Body of pancreas (tissue), 4 donors: ENCODE results near the gene CEP44. TPM values are rescaled to one million over a fixed set of nuclear protein-coding genes. Genes with fewer than 3 reads are reported as not detected.

Source experiments
- ATAC-seq: fragments of 150-250 bp; one replicate; pipeline ENCODE4 v1.9.1; 2016
- DNase-seq, 4 donors: peaks; one replicate each; pipeline ENCODE4 v3.0.0-alpha.2; 2019
- H3K27ac ChIP-seq, 4 donors: fragments of 200-600 bp; sonication (generic); 1 replicate in 3 of 4; 2 replicates in 1 of 4; pipeline versions ENCODE4 v1.5.1 to v1.6.1; 2016 to 2019; ENCODE audit warnings: mild to moderate bottlenecking in 1 of 4, mixed read lengths in 1 of 4, moderate library complexity in 1 of 4
- H3K27me3 ChIP-seq, 2 donors: fragments of 200-600 bp; sonication (generic); one replicate each; pipeline ENCODE4 v1.6.0; 2016; ENCODE audit warnings: mild to moderate bottlenecking in 1 of 2
- H3K36me3 ChIP-seq, 2 donors: fragments of 200-600 bp; sonication (generic); replicated peaks in 1 of 2; 2 replicates each; pipeline ENCODE4 v1.5.1; 2016; ENCODE audit warnings: low read depth in 2 of 2; ENCODE audit not compliant: insufficient read depth in 1 of 2
- H3K4me1 ChIP-seq: fragments of 200-600 bp; sonication (generic); one replicate; pipeline ENCODE4 v1.6.0; 2016
- H3K4me3 ChIP-seq, 2 donors: fragments of 200-600 bp; sonication (generic); 1 replicate in 1 of 2; 2 replicates in 1 of 2; pipeline ENCODE4 v1.5.1; 2016 to 2019
- H3K9me3 ChIP-seq, 3 donors: fragments of 200-600 bp; sonication (generic); 1 replicate in 2 of 3; 2 replicates in 1 of 3; pipeline ENCODE4 v1.5.1; 2016
- POLR2A ChIP-seq, 3 donors: fragments of 450-650 bp; IDR thresholded peaks; one replicate each; pipeline ENCODE4 v1.6.1; 2016; ENCODE audit warnings: antibody characterized with exemption in 3 of 3, mild to moderate bottlenecking in 2 of 3
- WGBS, 2 donors: methylation state at CpG; one replicate each; pipeline ENCODE4 v1.1.5; 2017; 5-methylcytosine and 5-hydroxymethylcytosine counted together
- intact Hi-C: fragments of 100-400 bp; cut with DNase I; formaldehyde crosslinking; loops from one replicate; pipeline ENCODE4 v1.15.1; 2023
- total RNA-seq, 2 donors: library from RNA; depleted of rRNA; stranded (reverse); fragments of >200 nt; gene quantifications; one replicate each; pipeline ENCODE4 v1.1.0, GENCODE V29; 2016
- TF ChIP-seq, protein P1 (sequence below), 7 experiments: fragments of 450-650 bp in 4 of 7; fragments of 200-600 bp in 3 of 7; sonication (generic) in 3 of 7; IDR thresholded peaks; one replicate each; pipeline ENCODE4 v1.5.1; 2016 to 2019; ENCODE audit warnings: antibody characterized with exemption in 7 of 7

Gene CEP44
- total RNA-seq, 2 donors from 2014 or later, result 13.2 to 27.5 TPM

DNA sequence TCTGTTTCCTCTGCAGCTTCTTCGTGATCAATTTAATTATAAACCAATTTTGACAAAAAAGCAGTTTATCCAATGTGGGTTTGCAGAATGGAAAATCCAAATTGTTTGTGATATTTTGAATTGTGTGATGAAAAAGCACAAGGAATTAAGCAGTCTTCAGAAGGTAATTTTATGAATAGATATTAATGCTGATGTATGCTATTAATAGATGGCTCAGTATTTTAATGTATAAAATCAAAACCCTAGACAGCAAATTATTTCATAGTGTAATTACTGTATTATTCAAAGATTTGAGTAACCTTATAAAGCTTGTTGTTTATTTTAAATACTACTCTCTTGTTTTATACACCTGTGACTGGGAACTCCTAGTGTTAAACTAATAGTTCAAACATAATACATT lies 20.0 kb downstream of the CEP44 start:
- no peak overlapping the region for H3K27ac ChIP-seq
- ATAC-seq (no peak), DNase-seq (no peak)
- H3K27me3 ChIP-seq, result no peaks in the 10 kb centered on the region
- H3K4me1 ChIP-seq, result no peaks in the 10 kb centered on the region
- peaks cover 0 to 2% of the 10 kb centered on the region in 2 donors for H3K36me3 ChIP-seq
- WGBS, 2 donors, result 97 to 100% methylated on average over 1 of the region's 1 CpG
- intact Hi-C loops, result no loop called here
- H3K9me3 ChIP-seq, result no peaks in the 10 kb centered on the region
- H3K4me3 ChIP-seq, result no peak overlapping the region
- TF ChIP-seq, protein P1, sequence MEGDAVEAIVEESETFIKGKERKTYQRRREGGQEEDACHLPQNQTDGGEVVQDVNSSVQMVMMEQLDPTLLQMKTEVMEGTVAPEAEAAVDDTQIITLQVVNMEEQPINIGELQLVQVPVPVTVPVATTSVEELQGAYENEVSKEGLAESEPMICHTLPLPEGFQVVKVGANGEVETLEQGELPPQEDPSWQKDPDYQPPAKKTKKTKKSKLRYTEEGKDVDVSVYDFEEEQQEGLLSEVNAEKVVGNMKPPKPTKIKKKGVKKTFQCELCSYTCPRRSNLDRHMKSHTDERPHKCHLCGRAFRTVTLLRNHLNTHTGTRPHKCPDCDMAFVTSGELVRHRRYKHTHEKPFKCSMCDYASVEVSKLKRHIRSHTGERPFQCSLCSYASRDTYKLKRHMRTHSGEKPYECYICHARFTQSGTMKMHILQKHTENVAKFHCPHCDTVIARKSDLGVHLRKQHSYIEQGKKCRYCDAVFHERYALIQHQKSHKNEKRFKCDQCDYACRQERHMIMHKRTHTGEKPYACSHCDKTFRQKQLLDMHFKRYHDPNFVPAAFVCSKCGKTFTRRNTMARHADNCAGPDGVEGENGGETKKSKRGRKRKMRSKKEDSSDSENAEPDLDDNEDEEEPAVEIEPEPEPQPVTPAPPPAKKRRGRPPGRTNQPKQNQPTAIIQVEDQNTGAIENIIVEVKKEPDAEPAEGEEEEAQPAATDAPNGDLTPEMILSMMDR (IDR thresholded peaks at IDR 0.05), result no peak
- TF ChIP-seq POLR2A (IDR thresholded peaks at IDR 0.05), result no peak

DNA sequence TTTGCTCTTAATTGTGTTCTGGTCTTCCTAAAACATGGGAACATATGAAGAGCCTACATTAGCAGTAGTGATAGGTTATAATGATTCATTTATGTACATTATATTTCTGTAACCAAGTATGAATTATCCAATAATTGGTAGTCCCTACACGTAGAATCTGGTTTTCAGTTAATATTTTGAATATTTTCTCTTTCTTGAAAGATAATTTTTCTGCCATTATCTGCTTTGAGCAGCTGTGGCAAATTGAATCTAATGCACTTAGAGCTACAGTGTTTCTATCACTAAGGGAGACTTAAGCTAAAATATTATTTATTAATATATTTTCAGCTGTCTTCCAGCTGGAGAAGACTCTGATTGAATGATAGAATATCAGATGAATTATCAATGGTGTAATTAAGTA lies 21.0 kb downstream of the CEP44 start:
- Histone ChIP-seq H3K27ac (no peak overlapping the region), H3K27me3 (no peaks in the 10 kb centered on the region), H3K9me3 (no peaks in the 10 kb centered on the region), H3K4me1 (no peaks in the 10 kb centered on the region), H3K4me3 (no peak overlapping the region), H3K36me3 (peaks cover 0 to 2% of the 10 kb centered on the region in 2 donors)
- 91 to 98% methylated on average over 1 of the region's 1 CpG for WGBS, 2 donors
- intact Hi-C loops, result no loop called here
- TF ChIP-seq POLR2A (IDR thresholded peaks at IDR 0.05), result no peak
- TF ChIP-seq, protein P1 (IDR thresholded peaks at IDR 0.05), result no peak
- DNase-seq (no peak), ATAC-seq (no peak)

DNA sequence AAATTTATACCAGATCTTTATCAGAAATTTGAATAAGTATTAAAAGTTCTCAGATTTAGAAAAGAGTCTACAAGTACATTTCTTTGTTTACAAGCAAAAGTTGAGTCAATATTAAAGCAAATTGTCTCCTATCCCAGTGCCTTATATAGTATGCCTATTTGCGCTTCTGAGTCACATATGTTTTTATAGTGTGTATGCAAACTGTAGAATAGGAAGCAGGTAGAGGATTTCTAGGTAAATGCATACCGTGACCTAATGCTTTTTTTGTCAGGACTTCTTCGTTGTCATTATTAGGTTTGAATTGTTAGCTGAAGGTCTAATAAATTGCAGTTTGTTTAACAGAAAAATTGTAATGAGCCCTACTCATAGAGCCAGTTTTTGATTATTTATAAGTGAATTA lies 22.2 kb downstream of the CEP44 start:
- Histone ChIP-seq H3K9me3 (no peaks in the 10 kb centered on the region), H3K36me3 (no peaks in the 10 kb centered on the region), H3K27ac (no peak overlapping the region), H3K4me3 (no peak overlapping the region), H3K27me3 (no peaks in the 10 kb centered on the region), H3K4me1 (no peaks in the 10 kb centered on the region)
- TF ChIP-seq, protein P1 (IDR thresholded peaks at IDR 0.05), result no peak
- TF ChIP-seq POLR2A (IDR thresholded peaks at IDR 0.05), result no peak
- WGBS, 2 donors, result 93 to 97% methylated on average over 3 of the region's 3 CpGs
- DNase-seq (no peak), ATAC-seq (no peak)
- intact Hi-C loops, result no loop called here

DNA sequence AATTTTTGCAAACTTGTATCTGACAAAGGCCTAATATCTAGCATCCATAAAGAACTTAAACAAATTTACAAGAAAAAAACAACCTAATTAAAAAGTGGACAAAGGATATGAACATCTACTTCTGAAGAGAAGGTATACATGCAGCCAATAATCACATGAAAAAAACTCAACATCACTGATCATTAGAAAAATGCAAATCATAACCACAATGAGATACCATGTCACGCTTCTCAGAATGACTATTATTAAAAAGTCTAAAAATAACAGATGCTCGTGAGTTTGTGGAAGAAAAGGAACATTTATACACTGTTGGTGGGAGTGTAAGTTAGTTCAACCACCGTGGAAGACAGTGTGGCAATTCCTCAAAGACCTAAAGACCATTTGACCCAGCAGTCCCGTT lies 24.0 kb downstream of the CEP44 start:
- ATAC-seq, result no peak
- 88 to 89% methylated on average over 4 of the region's 4 CpGs for WGBS, 2 donors
- Histone ChIP-seq H3K27me3 (no peaks in the 10 kb centered on the region), H3K4me3 (no peak overlapping the region), H3K4me1 (no peaks in the 10 kb centered on the region), H3K27ac (no peak overlapping the region), H3K9me3 (no peaks in the 10 kb centered on the region), H3K36me3 (no peaks in the 10 kb centered on the region)
- intact Hi-C loops, result no loop called here
- no peak for DNase-seq
- TF ChIP-seq, protein P1 (IDR thresholded peaks at IDR 0.05), result no peak
- no peak for TF ChIP-seq POLR2A (IDR thresholded peaks at IDR 0.05)

DNA sequence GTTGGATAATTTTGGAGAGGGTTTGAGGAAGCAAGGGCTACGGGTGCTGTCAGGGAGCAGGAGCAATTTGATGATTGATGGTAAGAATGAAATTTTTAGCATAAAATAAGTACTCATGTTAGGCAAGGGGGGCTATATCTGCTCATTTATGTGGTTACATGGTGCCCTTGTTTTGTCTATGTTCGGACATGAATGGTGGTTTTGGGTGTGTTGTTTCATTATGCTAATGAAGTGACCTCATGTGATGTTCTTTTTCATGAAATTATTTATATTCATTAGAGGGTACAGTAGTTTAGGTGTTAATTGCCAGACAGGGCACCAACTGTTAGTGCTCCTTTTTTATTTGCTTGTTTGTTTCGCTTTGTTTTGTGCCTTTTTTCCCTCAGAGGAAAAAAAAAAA lies 29.3 kb downstream of the CEP44 start:
- H3K36me3 ChIP-seq, result peaks cover 0 to 2% of the 10 kb centered on the region in 2 donors
- no peak overlapping the region for H3K27ac ChIP-seq
- ATAC-seq (no peak), DNase-seq (no peak)
- WGBS, 2 donors, result 92 to 97% methylated on average over 3 of the region's 3 CpGs
- TF ChIP-seq, protein P1 (IDR thresholded peaks at IDR 0.05), result no peak
- no peak for TF ChIP-seq POLR2A (IDR thresholded peaks at IDR 0.05)
- H3K4me1 ChIP-seq, result no peaks in the 10 kb centered on the region
- H3K4me3 ChIP-seq, result no peak overlapping the region
- intact Hi-C loops, result no loop called here
- no peaks in the 10 kb centered on the region for H3K9me3 ChIP-seq
- no peaks in the 10 kb centered on the region for H3K27me3 ChIP-seq
